H9 (cell line): Measurements from ENCODE around the gene ITPKC. TPM values are rescaled to one million over a fixed set of nuclear protein-coding genes. Genes with fewer than 3 reads are reported as not detected.
A peak's percentile ranks its signal among the peaks of the same experiment; 100 is the strongest.

Experiments used
- DNase-seq: peaks from one replicate; pipeline ENCODE4 v3.0.0-alpha.2; 2017
- H2AFZ ChIP-seq: one replicate; pipeline ENCODE4 v1.6.1; 2013; ENCODE audit warnings: mild to moderate bottlenecking, low read length, control low read depth, moderate library complexity
- H2AK5ac ChIP-seq: 2 replicates; pipeline ENCODE4 v1.6.1; 2013; ENCODE audit warnings: low read length, control low read depth, mixed read lengths; ENCODE audit not compliant: insufficient read length
- H2BK120ac ChIP-seq: one replicate; pipeline ENCODE4 v1.6.1; 2013; ENCODE audit warnings: low read depth, mild to moderate bottlenecking, low read length, control low read depth, inconsistent platforms; ENCODE audit not compliant: poor library complexity, severe bottlenecking
- H2BK12ac ChIP-seq: 2 replicates; pipeline ENCODE4 v1.6.1; 2013; ENCODE audit warnings: low read length, control low read depth, mixed read lengths, low read depth; ENCODE audit not compliant: insufficient read length
- H2BK15ac ChIP-seq: 2 replicates; pipeline ENCODE4 v1.6.1; 2013; ENCODE audit warnings: low read depth, low read length, control low read depth
- H2BK20ac ChIP-seq: one replicate; pipeline ENCODE4 v1.6.1; 2013; ENCODE audit warnings: low read depth, mild to moderate bottlenecking, low read length, control low read depth, inconsistent platforms; ENCODE audit not compliant: poor library complexity, severe bottlenecking
- H2BK5ac ChIP-seq: 2 replicates; pipeline ENCODE4 v1.6.1; 2013; ENCODE audit warnings: low read length, control low read depth, mixed read lengths; ENCODE audit not compliant: insufficient read length
- H3K14ac ChIP-seq: 2 replicates; pipeline ENCODE4 v1.6.1; 2013; ENCODE audit warnings: low read length, control low read depth; ENCODE audit not compliant: insufficient read depth
- H3K18ac ChIP-seq: 2 replicates; pipeline ENCODE4 v1.6.1; 2013; ENCODE audit warnings: low read depth, mild to moderate bottlenecking, mixed read lengths, low read length, control low read depth; ENCODE audit not compliant: insufficient read length
- H3K23ac ChIP-seq: 2 replicates; pipeline ENCODE4 v1.6.1; 2013; ENCODE audit warnings: low read length, control low read depth, mixed read lengths, low read depth; ENCODE audit not compliant: insufficient read length
- H3K23me2 ChIP-seq: 2 replicates; pipeline ENCODE4 v1.6.1; 2013; ENCODE audit warnings: low read depth, mild to moderate bottlenecking, mixed read lengths, low read length, control low read depth; ENCODE audit not compliant: insufficient read length, poor library complexity, severe bottlenecking
- H3K27ac ChIP-seq: 2 replicates; pipeline ENCODE4 v1.5.1; 2013; ENCODE audit warnings: low read length, control low read depth, mixed read lengths, low read depth; ENCODE audit not compliant: insufficient read length
- H3K27me3 ChIP-seq: 2 replicates; pipeline ENCODE4 v1.6.1; 2013; ENCODE audit warnings: low read length, control low read depth, inconsistent platforms; ENCODE audit not compliant: insufficient read depth
- H3K4ac ChIP-seq: 2 replicates; pipeline ENCODE4 v1.6.1; 2013; ENCODE audit warnings: low read depth, mild to moderate bottlenecking, control low read depth, inconsistent platforms, low read length, moderate library complexity
- H3K4me1 ChIP-seq: 2 replicates; pipeline ENCODE4 v1.6.1; 2013; ENCODE audit warnings: low read length, control low read depth, inconsistent platforms; ENCODE audit not compliant: insufficient read depth
- H3K4me2 ChIP-seq: 2 replicates; pipeline ENCODE4 v1.6.1; 2013; ENCODE audit warnings: low read length, control low read depth, mixed read lengths; ENCODE audit not compliant: insufficient read length, insufficient read depth
- H3K56ac ChIP-seq: 2 replicates; pipeline ENCODE4 v1.6.1; 2013; ENCODE audit warnings: low read depth, mild to moderate bottlenecking, mixed read lengths, low read length, control low read depth; ENCODE audit not compliant: insufficient read length
- H3K79me1 ChIP-seq: 2 replicates; pipeline ENCODE4 v1.6.1; 2013; ENCODE audit warnings: low read depth, mild to moderate bottlenecking, moderate library complexity, low read length, control low read depth, inconsistent platforms; ENCODE audit not compliant: insufficient read depth, poor library complexity, severe bottlenecking
- H3K79me2 ChIP-seq: 2 replicates; pipeline ENCODE4 v1.6.1; 2013; ENCODE audit warnings: low read length, control low read depth, inconsistent platforms; ENCODE audit not compliant: insufficient read depth
- H3K9ac ChIP-seq: 2 replicates; pipeline ENCODE4 v1.6.1; 2013; ENCODE audit warnings: low read length, control low read depth, mixed read lengths; ENCODE audit not compliant: insufficient read length; ENCODE audit errors: extremely low read depth
- H3K9me3 ChIP-seq: one replicate; pipeline ENCODE4 v1.6.1; 2013; ENCODE audit warnings: low read depth, low read length, inconsistent platforms; ENCODE audit not compliant: control insufficient read depth
- H3T11ph ChIP-seq: one replicate; pipeline ENCODE4 v1.6.1; 2013; ENCODE audit warnings: mild to moderate bottlenecking, low read length, control low read depth, inconsistent platforms
- H4K20me1 ChIP-seq: one replicate; pipeline ENCODE4 v1.6.1; 2013; ENCODE audit not compliant: control insufficient read depth, insufficient read length, insufficient read depth
- H4K5ac ChIP-seq: 2 replicates; pipeline ENCODE4 v1.6.1; 2013; ENCODE audit warnings: low read depth, mild to moderate bottlenecking, mixed read lengths, low read length, control low read depth; ENCODE audit not compliant: insufficient read length
- H4K8ac ChIP-seq: replicated peaks from 2 replicates; pipeline ENCODE4 v1.6.1; 2013; ENCODE audit warnings: low read length, control low read depth, mixed read lengths, low read depth; ENCODE audit not compliant: insufficient read length
- H4K91ac ChIP-seq: 2 replicates; pipeline ENCODE4 v1.6.1; 2013; ENCODE audit warnings: low read depth, mild to moderate bottlenecking, moderate library complexity, mixed read lengths, low read length, control low read depth; ENCODE audit not compliant: insufficient read length
- H3K27ac Mint-ChIP-seq, 3 experiments: 2 replicates in 2 of 3; 3 replicates in 1 of 3; pipeline ENCODE4 v1.8.0; 2020 to 2021; ENCODE audit warnings: mixed read lengths in 3 of 3, mild to moderate bottlenecking in 1 of 3, moderate library complexity in 1 of 3
- H3K27me3 Mint-ChIP-seq: 2 replicates; pipeline ENCODE4 v1.8.0; 2021; ENCODE audit warnings: low read depth, mild to moderate bottlenecking, moderate library complexity, mixed read lengths
- H3K36me3 Mint-ChIP-seq, 3 experiments: 2 replicates in 2 of 3; 3 replicates in 1 of 3; pipeline ENCODE4 v1.8.0; 2020 to 2021; ENCODE audit warnings: low read depth in 3 of 3, mixed read lengths in 3 of 3; ENCODE audit not compliant: insufficient read depth in 1 of 3
- H3K4me1 Mint-ChIP-seq, 2 experiments: 2 replicates each; pipeline ENCODE4 v1.8.0; 2020; ENCODE audit warnings: mixed read lengths in 2 of 2
- H3K4me3 Mint-ChIP-seq, 2 experiments: 2 replicates in 1 of 2; 3 replicates in 1 of 2; pipeline ENCODE4 v1.8.0; 2020 to 2021; ENCODE audit warnings: mild to moderate bottlenecking in 2 of 2, mixed read lengths in 2 of 2, moderate library complexity in 1 of 2
- H3K9me3 Mint-ChIP-seq, 2 experiments: 2 replicates in 1 of 2; 3 replicates in 1 of 2; pipeline ENCODE4 v1.8.0; 2020; ENCODE audit warnings: mild to moderate bottlenecking in 2 of 2, mixed read lengths in 2 of 2, moderate library complexity in 1 of 2
- WGBS: extraction: QIAGEN DNeasy Blood & Tissue Kit; methylation state at CpG from one replicate; pipeline ENCODE4 v1.1.7; 2013; ENCODE audit warnings: missing lambda C conversion rate, low lambda C conversion rate, mixed read lengths; ENCODE audit not compliant: insufficient read length; ENCODE audit errors: extremely low coverage; 5-methylcytosine and 5-hydroxymethylcytosine counted together
- total RNA-seq: library from RNA; stranded (reverse); gene quantifications from 2 replicates; pipeline ENCODE4 v1.2.1, GENCODE V29; 2021
- TF ChIP-seq, protein P1 (sequence below): fragments of 200-600 bp; sonication (generic); conservative IDR thresholded peaks from 3 replicates; pipeline ENCODE4 v1.8.0; 2021; ENCODE audit warnings: antibody characterized with exemption, mild to moderate bottlenecking

ITPKC gene
- total RNA-seq, 1 experiment from 2014 or later: 11.2 TPM

DNA sequence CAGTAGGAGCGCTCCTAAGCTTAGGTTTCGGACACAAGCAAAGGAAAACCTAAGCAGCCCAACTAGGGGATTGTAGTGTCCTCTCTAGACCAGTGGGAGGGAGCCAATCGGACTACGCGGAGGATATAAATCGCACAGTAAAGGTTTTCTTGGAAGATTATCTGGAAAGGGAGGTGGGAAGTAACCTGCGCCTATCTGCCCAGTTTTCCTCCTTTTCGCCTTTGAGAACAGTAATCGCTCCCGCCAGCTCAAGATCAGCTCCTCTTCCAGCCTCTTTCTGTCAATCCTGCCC is 60.7 kb downstream of the ITPKC start:
- WGBS: no CpG with 5 or more reads among the region's 10 CpGs
- peak overlapping the region; percentile 81; the same call in 1 of the 2 replicates for H3K14ac ChIP-seq
- peak overlapping the region; percentile 85 to 86 for H3K4me3 Mint-ChIP-seq
- no peaks in the 10 kb centered on the region for H3K27me3 ChIP-seq
- TF ChIP-seq, protein P1, sequence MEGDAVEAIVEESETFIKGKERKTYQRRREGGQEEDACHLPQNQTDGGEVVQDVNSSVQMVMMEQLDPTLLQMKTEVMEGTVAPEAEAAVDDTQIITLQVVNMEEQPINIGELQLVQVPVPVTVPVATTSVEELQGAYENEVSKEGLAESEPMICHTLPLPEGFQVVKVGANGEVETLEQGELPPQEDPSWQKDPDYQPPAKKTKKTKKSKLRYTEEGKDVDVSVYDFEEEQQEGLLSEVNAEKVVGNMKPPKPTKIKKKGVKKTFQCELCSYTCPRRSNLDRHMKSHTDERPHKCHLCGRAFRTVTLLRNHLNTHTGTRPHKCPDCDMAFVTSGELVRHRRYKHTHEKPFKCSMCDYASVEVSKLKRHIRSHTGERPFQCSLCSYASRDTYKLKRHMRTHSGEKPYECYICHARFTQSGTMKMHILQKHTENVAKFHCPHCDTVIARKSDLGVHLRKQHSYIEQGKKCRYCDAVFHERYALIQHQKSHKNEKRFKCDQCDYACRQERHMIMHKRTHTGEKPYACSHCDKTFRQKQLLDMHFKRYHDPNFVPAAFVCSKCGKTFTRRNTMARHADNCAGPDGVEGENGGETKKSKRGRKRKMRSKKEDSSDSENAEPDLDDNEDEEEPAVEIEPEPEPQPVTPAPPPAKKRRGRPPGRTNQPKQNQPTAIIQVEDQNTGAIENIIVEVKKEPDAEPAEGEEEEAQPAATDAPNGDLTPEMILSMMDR: no peak
- H3K4me1 Mint-ChIP-seq: peaks cover 23 to 33% of the 10 kb centered on the region in 2 experiments
- H2AK5ac ChIP-seq: no peak overlapping the region
- H2BK5ac ChIP-seq: peak overlapping the region; percentile 55
- H3K9me3 Mint-ChIP-seq: no peaks in the 10 kb centered on the region; a peak in 1 of 5 replicates
- H3K9me3 ChIP-seq: no peaks in the 10 kb centered on the region
- no peak overlapping the region for H3K23ac ChIP-seq
- peak overlapping the region; percentile 70 for H3K9ac ChIP-seq
- H3K4me2 ChIP-seq: peak overlapping the region; percentile 80
- peaks cover 4% of the 10 kb centered on the region for H3K23me2 ChIP-seq
- no peak overlapping the region; the same call in 1 of the 2 replicates for H3K4ac ChIP-seq
- peak overlapping the region; percentile 99 for H3K27ac ChIP-seq
- H3K4me1 ChIP-seq: 0 out of 2 replicates have a peak, but pooled peaks cover 2% of the 10 kb centered on the region
- no peak overlapping the region for H2BK20ac ChIP-seq
- peak overlapping the region; percentile 41 for H3T11ph ChIP-seq
- no peak overlapping the region for H4K8ac ChIP-seq
- peak overlapping the region; percentile 5 for H2BK12ac ChIP-seq
- no peaks in the 10 kb centered on the region for H4K20me1 ChIP-seq
- peak overlapping the region; percentile 100 for H3K27ac Mint-ChIP-seq
- no peak overlapping the region for H2BK15ac ChIP-seq
- H3K56ac ChIP-seq: peak overlapping the region; percentile 25
- peak overlapping the region; percentile 94 for H3K18ac ChIP-seq
- H4K91ac ChIP-seq: no peak overlapping the region
- no peaks in the 10 kb centered on the region for H3K27me3 Mint-ChIP-seq
- no peak overlapping the region for H2AFZ ChIP-seq
- H4K5ac ChIP-seq: no peak overlapping the region
- no peaks in the 10 kb centered on the region for H3K79me2 ChIP-seq
- H3K36me3 Mint-ChIP-seq: peaks cover 2 to 6% (median 6%) of the 10 kb centered on the region in 3 experiments; a peak in 5 of 7 replicates
- no peak for DNase-seq
- peak overlapping the region; percentile 87 for H2BK120ac ChIP-seq
- no peaks in the 10 kb centered on the region for H3K79me1 ChIP-seq
